GM18526 (cell line): Measurements from ENCODE around the gene SHROOM3.

Experiments used
- POLR2A ChIP-seq: IDR thresholded peaks from 3 replicates; pipeline ENCODE4 v1.6.1; 2011; ENCODE audit not compliant: insufficient read length; ENCODE audit errors: extremely low read depth

The SHROOM3 gene

GRCh38 chr4:76811604-76812412 lies 376.8 kb downstream of the SHROOM3 start:
- no peak for TF ChIP-seq POLR2A

GRCh38 chr4:76813070-76813469 lies 378.0 kb downstream of the SHROOM3 start:
- TF ChIP-seq POLR2A: no peak

GRCh38 chr4:76821641-76822040 lies 386.6 kb downstream of the SHROOM3 start:
- TF ChIP-seq POLR2A: no peak

- no peak for TF ChIP-seq POLR2A
Measured at GRCh38 chr4:76822303-76822702, 387.3 kb downstream of the SHROOM3 start.

- no peak for TF ChIP-seq POLR2A
Measured at GRCh38 chr4:76823495-76823894, 388.5 kb downstream of the SHROOM3 start.

- TF ChIP-seq POLR2A: no peak
Measured at GRCh38 chr4:76830612-76830963, 395.6 kb downstream of the SHROOM3 start.

GRCh38 chr4:76830964-76831703 lies 396.1 kb downstream of the SHROOM3 start:
- no peak for TF ChIP-seq POLR2A

- no peak for TF ChIP-seq POLR2A
Measured at GRCh38 chr4:76831711-76832373, 396.8 kb downstream of the SHROOM3 start.
